Measurements from ENCODE around the gene KHNYN.

The KHNYN gene

DNA sequence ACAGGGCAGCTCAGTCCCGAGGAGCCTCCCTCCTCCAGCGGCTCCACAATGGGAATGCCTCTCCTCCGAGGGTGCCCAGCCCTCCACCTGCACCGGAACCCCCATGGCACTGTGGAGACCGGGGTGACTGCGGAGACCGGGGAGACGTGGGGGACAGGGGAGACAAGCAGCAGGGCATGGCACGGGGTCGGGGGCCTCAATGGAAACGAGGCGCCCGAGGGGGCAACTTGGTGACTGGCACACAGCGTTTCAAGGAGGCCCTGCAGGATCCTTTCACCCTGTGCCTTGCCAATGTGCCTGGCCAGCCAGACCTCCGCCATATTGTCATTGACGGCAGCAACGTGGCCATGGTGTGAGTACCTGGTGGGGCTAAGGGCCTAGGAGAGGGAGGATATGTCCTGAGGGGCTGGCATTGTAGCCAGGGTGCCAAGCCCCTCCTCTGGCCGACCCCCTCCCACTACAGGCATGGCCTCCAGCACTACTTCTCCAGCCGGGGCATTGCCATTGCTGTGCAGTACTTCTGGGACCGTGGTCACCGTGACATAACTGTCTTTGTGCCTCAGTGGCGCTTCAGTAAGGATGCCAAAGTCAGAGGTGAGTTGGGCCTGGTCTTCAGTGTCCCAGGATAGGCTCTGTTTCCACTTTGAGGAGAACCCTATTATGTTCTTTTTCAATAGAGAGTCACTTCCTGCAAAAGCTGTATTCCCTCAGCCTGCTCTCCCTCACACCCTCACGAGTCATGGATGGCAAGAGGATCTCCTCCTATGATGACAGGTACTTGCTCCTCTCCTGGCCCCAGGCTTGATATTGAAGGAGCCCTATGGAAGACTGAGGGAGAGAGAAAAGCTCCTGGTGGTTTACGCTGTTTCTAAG lies 2.7 kb downstream of the KHNYN start:
- TF ChIP-seq ZFX (IDR thresholded peaks at IDR 0.05) = no peak
- TF ChIP-seq, protein P1, sequence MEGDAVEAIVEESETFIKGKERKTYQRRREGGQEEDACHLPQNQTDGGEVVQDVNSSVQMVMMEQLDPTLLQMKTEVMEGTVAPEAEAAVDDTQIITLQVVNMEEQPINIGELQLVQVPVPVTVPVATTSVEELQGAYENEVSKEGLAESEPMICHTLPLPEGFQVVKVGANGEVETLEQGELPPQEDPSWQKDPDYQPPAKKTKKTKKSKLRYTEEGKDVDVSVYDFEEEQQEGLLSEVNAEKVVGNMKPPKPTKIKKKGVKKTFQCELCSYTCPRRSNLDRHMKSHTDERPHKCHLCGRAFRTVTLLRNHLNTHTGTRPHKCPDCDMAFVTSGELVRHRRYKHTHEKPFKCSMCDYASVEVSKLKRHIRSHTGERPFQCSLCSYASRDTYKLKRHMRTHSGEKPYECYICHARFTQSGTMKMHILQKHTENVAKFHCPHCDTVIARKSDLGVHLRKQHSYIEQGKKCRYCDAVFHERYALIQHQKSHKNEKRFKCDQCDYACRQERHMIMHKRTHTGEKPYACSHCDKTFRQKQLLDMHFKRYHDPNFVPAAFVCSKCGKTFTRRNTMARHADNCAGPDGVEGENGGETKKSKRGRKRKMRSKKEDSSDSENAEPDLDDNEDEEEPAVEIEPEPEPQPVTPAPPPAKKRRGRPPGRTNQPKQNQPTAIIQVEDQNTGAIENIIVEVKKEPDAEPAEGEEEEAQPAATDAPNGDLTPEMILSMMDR (conservative IDR thresholded peaks at IDR 0.05) = no peak
- H3K27ac ChIP-seq = no peak overlapping the region; the same call in 1 of the 2 replicates

DNA sequence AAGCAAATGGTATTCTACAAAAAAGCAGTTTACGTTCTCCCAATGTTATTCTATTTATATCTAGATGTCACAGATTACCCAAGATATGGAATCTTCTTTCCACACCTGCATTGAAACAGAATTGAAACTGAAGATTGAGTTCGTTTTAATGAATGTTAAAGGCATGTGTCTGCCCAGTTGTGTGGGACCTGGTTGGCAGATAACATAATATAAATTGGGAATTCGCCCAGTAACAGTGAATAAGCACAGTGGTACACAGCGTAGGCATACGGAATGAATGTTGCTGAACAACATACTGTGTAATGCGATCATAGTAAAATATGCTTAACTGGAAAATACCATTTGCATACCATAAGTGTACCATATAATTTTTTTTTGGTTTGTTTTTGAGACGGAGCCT lies 4.3 kb downstream of the KHNYN start:
- H3K27ac ChIP-seq = no peak overlapping the region
- TF ChIP-seq ZFX (IDR thresholded peaks at IDR 0.05) = no peak
- TF ChIP-seq, protein P1 (conservative IDR thresholded peaks at IDR 0.05) = no peak

DNA sequence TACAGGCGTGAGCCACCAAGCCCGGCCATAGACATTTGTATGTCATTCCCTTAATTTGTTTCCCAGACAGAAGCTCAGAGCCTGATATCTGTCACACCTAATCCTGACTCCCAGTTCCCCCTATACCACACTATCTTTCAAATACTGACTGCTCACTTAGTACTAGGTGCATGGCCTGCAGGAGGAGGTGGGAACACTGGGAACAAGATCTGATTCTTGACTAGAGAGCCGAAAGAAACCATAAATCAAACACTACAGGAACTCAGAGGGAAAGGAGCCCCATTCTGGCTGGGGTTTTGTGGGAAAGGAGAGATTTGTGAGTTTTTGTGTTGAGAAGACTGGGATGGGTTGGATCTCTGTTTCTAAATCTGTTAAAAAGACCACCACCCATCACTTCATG lies 4.9 kb downstream of the KHNYN start:
- no peak overlapping the region for H3K27ac ChIP-seq
- no peak for TF ChIP-seq ZFX (IDR thresholded peaks at IDR 0.05)
- TF ChIP-seq, protein P1 (conservative IDR thresholded peaks at IDR 0.05) = no peak

DNA sequence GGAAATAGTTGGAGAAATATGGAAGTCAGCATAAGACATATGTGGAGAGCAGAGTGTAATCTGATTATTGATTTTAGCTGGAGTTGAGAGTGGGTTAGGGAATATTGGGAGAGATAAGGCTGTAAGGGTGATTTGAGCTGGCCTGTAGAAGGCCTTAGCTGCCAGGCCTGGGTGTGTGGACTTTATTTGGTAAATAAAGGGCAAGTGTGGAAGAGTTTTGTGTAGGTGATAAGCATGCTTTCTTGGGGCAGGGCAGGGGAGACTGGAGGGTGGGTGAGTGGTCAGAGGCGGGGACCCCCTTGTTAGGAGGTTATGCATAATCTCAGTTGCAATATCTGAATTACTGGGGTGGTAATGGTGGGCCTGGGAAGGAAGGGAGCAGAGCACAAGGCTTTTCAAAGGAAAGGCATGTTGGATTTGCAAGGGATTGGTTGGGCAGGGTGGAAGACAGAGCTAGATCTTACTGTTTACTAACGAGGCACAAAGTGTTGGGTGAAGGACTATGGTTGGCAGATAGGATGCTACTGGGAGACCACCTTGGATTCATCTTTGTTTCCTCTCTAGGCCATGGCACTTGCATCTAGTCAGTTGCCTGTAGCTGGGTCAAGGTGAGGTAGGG lies 5.5 kb downstream of the KHNYN start:
- no peak for TF ChIP-seq ZFX (IDR thresholded peaks at IDR 0.05)
- TF ChIP-seq, protein P1 (conservative IDR thresholded peaks at IDR 0.05) = no peak

DNA sequence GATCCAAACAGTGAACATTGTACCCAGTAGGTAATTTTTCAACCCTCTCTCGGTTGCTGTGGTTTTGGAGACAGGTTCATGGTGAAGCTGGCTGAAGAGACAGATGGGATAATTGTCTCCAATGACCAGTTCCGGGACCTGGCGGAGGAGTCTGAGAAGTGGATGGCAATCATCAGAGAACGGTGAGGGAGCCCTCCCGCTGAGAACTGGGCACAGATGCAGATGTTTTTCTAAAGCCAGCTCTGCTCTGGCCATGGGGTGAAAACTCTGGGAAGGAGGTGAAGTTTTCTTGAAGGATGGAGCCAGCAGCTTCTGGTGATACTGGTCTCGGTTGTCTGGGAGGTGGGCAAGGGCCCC lies 6.2 kb downstream of the KHNYN start:
- no peak overlapping the region for H3K27ac ChIP-seq
- TF ChIP-seq ZFX (IDR thresholded peaks at IDR 0.05) = no peak
- TF ChIP-seq, protein P1 (conservative IDR thresholded peaks at IDR 0.05) = no peak

More for the DNA sequence above, 5.5 kb downstream of the KHNYN start:
- H3K27ac ChIP-seq = no peak overlapping the region

DNA sequence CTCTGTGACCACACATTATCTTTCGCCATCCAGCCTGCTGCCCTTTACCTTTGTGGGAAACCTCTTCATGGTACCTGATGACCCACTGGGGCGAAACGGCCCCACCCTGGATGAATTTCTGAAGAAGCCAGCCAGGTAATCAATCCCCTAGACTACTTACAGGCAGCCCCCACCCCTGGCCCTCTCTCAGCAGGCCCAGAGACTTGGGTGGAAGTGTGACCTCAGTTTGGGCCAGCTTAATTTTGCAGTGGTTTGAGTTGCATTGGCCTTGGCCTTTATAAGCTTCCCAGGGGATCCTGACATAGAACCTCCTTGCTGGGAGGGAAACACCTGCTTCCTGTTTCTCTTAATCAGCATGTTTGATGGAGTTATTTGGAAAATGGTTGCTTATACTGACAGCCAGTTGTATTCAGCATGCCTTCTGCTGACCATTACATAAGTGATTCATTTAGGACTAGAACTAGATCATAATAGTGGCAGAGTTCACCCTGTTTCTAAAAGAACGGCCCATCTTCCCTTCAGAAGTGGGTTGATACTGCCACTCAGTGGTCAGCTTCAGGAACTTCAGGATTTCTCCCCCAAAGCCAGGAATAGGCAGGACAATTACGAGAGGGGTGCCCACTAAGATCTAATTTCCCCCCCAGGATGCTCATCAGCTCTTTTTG lies 6.7 kb downstream of the KHNYN start:
- no peak overlapping the region for H3K27ac ChIP-seq
- TF ChIP-seq, protein P1 (conservative IDR thresholded peaks at IDR 0.05) = peak; percentile 82
- no peak for TF ChIP-seq ZFX (IDR thresholded peaks at IDR 0.05)

Data from C4-2B (cell line).